Measurements from ENCODE around the gene AGMO. TPM values are rescaled to one million over a fixed set of nuclear protein-coding genes. Genes with fewer than 3 reads are reported as not detected.

The AGMO gene
- total and polyA plus RNA-seq, 2 donors (not counting 1 experiment from before 2014, with no cell fraction given): not detected

DNA sequence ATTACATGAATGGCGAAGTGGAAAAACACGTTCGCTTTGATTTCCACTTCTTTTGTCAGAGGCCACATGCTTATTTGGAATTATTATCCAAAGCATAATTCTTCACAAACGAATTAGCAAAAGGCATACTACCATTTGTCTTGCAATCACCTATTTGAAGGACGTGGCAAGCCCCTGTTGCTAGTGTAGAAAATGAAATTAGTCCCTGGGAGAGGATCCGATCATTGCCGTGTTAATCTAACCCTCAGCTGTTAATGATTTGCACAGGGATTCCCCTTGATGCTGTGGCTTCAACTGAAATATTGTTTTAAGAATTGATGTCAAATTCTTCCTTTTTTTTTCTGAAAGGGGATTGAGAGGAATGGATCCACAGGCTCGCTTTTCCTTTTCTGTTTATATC is 4.6 kb downstream of the AGMO start:
- H3K27ac ChIP-seq (ENCODE audit: low read length in 2 of 2): no peak overlapping the region
- no peaks in the 10 kb centered on the region for H3K4me1 ChIP-seq (ENCODE audit: control insufficient read depth in 2 of 2, insufficient read depth in 2 of 2, low read length in 2 of 2)
- H2AFZ ChIP-seq (ENCODE audit: insufficient read depth, low read depth, low read length, poor library complexity, severe bottlenecking): no peak overlapping the region
- no peaks in the 10 kb centered on the region for H3K36me3 ChIP-seq (replicated peaks in 1 of 2; ENCODE audit: control extremely low read depth in 1 of 2, control insufficient read depth in 1 of 2, extremely low read depth in 1 of 2, insufficient read depth in 2 of 2, low read length in 1 of 2)
- CTCF ChIA-PET: no interaction called here
- no peaks in the 10 kb centered on the region for H3K9me3 ChIP-seq (ENCODE audit: control extremely low read depth in 1 of 3, control insufficient read depth in 2 of 3, insufficient read depth in 1 of 3, low read length in 2 of 3)
- ATAC-seq (ENCODE audit: low read depth) (no peak), DNase-seq (no peak)
- no peak overlapping the region for H3K4me2 ChIP-seq (replicated peaks; ENCODE audit: low read depth, low read length, poor library complexity, severe bottlenecking)
- no peak for TF ChIP-seq EZH2 (IDR thresholded peaks at IDR 0.05; ENCODE audit: borderline replicate concordance, insufficient read depth, low read depth, low read length, poor library complexity, severe bottlenecking)
- TF ChIP-seq, protein P1, sequence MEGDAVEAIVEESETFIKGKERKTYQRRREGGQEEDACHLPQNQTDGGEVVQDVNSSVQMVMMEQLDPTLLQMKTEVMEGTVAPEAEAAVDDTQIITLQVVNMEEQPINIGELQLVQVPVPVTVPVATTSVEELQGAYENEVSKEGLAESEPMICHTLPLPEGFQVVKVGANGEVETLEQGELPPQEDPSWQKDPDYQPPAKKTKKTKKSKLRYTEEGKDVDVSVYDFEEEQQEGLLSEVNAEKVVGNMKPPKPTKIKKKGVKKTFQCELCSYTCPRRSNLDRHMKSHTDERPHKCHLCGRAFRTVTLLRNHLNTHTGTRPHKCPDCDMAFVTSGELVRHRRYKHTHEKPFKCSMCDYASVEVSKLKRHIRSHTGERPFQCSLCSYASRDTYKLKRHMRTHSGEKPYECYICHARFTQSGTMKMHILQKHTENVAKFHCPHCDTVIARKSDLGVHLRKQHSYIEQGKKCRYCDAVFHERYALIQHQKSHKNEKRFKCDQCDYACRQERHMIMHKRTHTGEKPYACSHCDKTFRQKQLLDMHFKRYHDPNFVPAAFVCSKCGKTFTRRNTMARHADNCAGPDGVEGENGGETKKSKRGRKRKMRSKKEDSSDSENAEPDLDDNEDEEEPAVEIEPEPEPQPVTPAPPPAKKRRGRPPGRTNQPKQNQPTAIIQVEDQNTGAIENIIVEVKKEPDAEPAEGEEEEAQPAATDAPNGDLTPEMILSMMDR (IDR thresholded peaks at IDR 0.05): no peak
- no peak overlapping the region for H3K4me3 ChIP-seq (ENCODE audit: control extremely low read depth in 1 of 5, extremely low read depth in 1 of 5, insufficient read depth in 1 of 5, low read depth in 2 of 5, low read length in 4 of 5)
- no peaks in the 10 kb centered on the region for H3K9me3 Mint-ChIP-seq (ENCODE audit: insufficient read depth)
- POLR2A ChIA-PET: no interaction called here
- no peak overlapping the region for H3K4me3 Mint-ChIP-seq
- intact Hi-C loops (cut with micrococcal nuclease): no loop called here
- no peaks in the 10 kb centered on the region for H3K27me3 Mint-ChIP-seq
- H3K9ac ChIP-seq (ENCODE audit: low read length): no peak overlapping the region
- 86% methylated on average over 6 of the region's 8 CpGs for whole genome bisulfite sequencing (ENCODE audit: insufficient coverage)
- no peak overlapping the region for H3K27ac Mint-ChIP-seq
- no peaks in the 10 kb centered on the region for H4K20me1 ChIP-seq (ENCODE audit: control insufficient read depth, insufficient read depth, low read length, poor library complexity, severe bottlenecking)
- H3K79me2 ChIP-seq (ENCODE audit: control insufficient read depth, insufficient read depth, low read length): no peaks in the 10 kb centered on the region
- no peaks in the 10 kb centered on the region for H3K4me1 Mint-ChIP-seq
- H3K27me3 ChIP-seq (replicated peaks in 1 of 4; ENCODE audit: control extremely low read depth in 1 of 4, control insufficient read depth in 3 of 4, insufficient read depth in 4 of 4, low read length in 3 of 4): no peaks in the 10 kb centered on the region

DNA sequence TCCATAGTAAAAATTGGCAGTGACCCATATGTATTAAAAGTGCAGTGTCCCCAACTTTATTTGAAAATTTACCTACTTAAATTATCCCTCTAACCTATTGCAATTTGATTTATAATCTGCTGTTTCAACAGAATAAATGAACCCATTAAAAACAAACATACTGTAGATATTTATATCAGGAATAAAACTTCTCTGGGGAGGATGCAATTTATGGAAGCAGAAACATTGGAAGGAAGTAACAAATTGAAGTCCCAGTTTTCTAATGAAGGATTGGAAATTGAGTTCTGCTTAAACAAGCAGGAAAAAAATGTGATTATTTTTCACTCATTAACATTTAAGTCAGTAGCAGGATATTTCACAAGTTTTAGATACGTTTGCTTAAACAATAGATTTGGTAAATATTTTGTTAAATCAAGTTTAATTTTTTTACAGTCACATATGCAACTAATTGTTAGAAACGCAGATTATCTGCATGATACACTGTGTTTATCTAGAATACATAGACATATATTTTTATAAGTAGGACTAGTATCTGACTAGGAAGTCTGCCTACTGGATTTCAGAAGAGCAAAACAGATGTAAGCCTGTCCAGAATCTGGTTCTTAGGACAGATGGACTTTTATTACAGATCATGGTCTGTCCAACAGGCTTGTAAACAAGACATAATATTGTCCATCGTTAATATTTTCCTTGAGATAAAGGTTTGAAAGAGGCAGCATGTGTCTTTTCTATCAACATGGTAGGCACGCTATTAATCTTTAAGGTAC is 5.3 kb downstream of the AGMO start:
- Histone ChIP-seq H3K9ac (ENCODE audit: low read length) (no peak overlapping the region), H3K36me3 (replicated peaks in 1 of 2; ENCODE audit: control extremely low read depth in 1 of 2, control insufficient read depth in 1 of 2, extremely low read depth in 1 of 2, insufficient read depth in 2 of 2, low read length in 1 of 2) (no peaks in the 10 kb centered on the region), H4K20me1 (ENCODE audit: control insufficient read depth, insufficient read depth, low read length, poor library complexity, severe bottlenecking) (no peaks in the 10 kb centered on the region), H3K9me3 (ENCODE audit: control extremely low read depth in 1 of 3, control insufficient read depth in 2 of 3, insufficient read depth in 1 of 3, low read length in 2 of 3) (no peaks in the 10 kb centered on the region), H3K4me3 (ENCODE audit: control extremely low read depth in 1 of 5, extremely low read depth in 1 of 5, insufficient read depth in 1 of 5, low read depth in 2 of 5, low read length in 4 of 5) (no peak overlapping the region), H3K4me2 (replicated peaks; ENCODE audit: low read depth, low read length, poor library complexity, severe bottlenecking) (no peak overlapping the region), H2AFZ (ENCODE audit: insufficient read depth, low read depth, low read length, poor library complexity, severe bottlenecking) (no peak overlapping the region), H3K27me3 (replicated peaks in 1 of 4; ENCODE audit: control extremely low read depth in 1 of 4, control insufficient read depth in 3 of 4, insufficient read depth in 4 of 4, low read length in 3 of 4) (no peaks in the 10 kb centered on the region), H3K27ac (ENCODE audit: low read length in 2 of 2) (no peak overlapping the region), H3K4me1 (ENCODE audit: control insufficient read depth in 2 of 2, insufficient read depth in 2 of 2, low read length in 2 of 2) (no peaks in the 10 kb centered on the region), H3K79me2 (ENCODE audit: control insufficient read depth, insufficient read depth, low read length) (no peaks in the 10 kb centered on the region)
- H3K27me3 Mint-ChIP-seq: no peaks in the 10 kb centered on the region
- no CpG with 5 or more reads among the region's 4 CpGs for WGBS (ENCODE audit: insufficient coverage)
- no peak for TF ChIP-seq EZH2 (IDR thresholded peaks at IDR 0.05; ENCODE audit: borderline replicate concordance, insufficient read depth, low read depth, low read length, poor library complexity, severe bottlenecking)
- TF ChIP-seq, protein P1 (IDR thresholded peaks at IDR 0.05): no peak
- ATAC-seq (ENCODE audit: low read depth) (no peak), DNase-seq (no peak)
- ChIA-PET POLR2A (no interaction called here), CTCF (no interaction called here)
- intact Hi-C loops (cut with micrococcal nuclease): no loop called here
- H3K4me3 Mint-ChIP-seq: no peak overlapping the region
- H3K4me1 Mint-ChIP-seq: no peaks in the 10 kb centered on the region
- H3K27ac Mint-ChIP-seq: no peak overlapping the region
- H3K9me3 Mint-ChIP-seq (ENCODE audit: insufficient read depth): no peaks in the 10 kb centered on the region

Data from B cell (primary cell).